HG03045 (cell line): ENCODE measurements around the gene PLEKHH2.
"Not testable (repeated sequence)": the region's sequence is repeated elsewhere in the genome, so short reads cannot be mapped to it uniquely, and the experiment has no call there.

Experiments used
- ATAC-seq: cut with Tn5 transposase; IDR thresholded peaks from one replicate; pipeline ENCODE4 v1.9.1; 2021; ENCODE audit warnings: mild to moderate bottlenecking, moderate library complexity; ENCODE audit not compliant: unreplicated experiment

The PLEKHH2 gene

GRCh38 chr2:43636153-43636552, 907 bp upstream of the PLEKHH2 start:
- ATAC-seq, result not testable (repeated sequence)

GRCh38 chr2:43636621-43637020, 439 bp upstream of the PLEKHH2 start:
- ATAC-seq, result no peak

DNA sequence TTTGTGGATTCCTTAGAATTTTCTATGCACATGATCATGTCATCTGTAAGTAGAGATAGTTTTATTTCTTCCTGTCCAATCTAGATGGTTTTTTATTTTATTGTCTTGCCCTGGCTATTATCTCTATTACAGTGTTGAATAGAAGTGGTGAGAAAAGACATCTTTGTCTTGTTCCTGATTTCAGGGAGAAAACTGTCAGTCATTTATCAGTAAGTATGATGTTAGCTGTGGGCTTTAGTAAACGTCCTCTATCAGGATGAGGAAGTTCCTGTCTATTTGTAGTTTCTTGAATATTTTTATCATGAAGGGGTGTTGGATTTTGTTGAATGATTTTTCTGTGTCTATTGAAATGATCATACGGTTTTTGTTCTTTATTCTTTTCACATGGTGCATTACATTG, 5.3 kb downstream of the PLEKHH2 start:
- ATAC-seq, result no peak

DNA sequence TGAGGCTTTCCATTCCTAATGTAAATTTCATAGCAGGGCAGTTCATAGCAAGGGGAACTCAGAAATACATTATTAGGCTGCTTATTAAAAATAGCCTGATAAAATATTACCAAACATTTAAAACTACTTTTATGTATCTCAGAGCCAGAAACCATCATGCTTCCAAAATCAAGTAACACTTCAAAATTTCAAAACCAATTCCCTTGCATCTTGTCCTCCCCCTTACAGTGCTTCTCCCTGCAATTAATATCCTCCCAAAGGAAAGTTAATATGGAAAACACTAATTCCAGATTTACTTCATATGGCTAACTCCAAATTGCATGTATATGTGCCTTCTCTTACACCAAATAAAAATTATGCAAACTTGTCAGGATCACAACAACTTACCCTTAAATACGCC, 6.6 kb downstream of the PLEKHH2 start:
- no peak for ATAC-seq

GRCh38 chr2:43648994-43649701, 12.1 kb downstream of the PLEKHH2 start:
- no peak for ATAC-seq

DNA sequence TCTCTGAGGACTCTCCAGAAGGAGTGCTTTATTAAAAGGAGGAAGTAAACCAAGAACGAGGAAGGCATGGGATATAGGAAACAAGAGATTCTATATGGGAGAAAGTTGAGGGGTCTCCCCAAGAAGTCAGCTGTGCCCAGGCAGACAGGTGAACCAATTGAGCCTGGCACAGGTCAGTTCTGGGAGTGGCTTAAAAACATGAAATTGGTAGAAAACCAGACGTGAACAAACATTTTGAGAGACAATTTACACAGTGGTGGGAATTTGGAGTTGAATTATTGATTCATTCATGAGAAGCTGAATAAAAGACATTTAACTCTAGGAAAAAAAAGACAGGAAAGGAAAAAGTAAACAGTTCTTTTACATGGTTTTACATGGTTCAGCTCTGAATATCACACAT, 16.4 kb downstream of the PLEKHH2 start:
- ATAC-seq, result no peak

DNA sequence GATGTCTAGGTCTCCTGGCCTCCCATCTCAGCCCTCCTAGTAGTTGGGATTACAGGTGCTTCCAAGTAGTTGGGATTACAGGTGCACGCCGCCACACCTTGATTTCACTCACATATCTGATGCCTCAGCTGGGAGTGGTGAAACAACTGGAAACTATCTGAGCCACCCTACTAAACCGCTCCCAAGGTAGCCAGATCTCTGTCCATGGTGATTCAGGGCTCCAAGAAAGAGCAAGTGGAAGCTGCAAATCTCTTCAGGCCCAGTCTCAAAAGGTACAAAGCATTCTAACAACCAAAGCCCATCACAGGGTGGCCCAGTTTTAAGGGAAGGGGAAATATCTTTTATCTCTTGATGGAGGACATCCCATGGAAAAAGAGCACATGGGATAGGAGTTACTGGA, 20.2 kb downstream of the PLEKHH2 start:
- ATAC-seq, result no peak

DNA sequence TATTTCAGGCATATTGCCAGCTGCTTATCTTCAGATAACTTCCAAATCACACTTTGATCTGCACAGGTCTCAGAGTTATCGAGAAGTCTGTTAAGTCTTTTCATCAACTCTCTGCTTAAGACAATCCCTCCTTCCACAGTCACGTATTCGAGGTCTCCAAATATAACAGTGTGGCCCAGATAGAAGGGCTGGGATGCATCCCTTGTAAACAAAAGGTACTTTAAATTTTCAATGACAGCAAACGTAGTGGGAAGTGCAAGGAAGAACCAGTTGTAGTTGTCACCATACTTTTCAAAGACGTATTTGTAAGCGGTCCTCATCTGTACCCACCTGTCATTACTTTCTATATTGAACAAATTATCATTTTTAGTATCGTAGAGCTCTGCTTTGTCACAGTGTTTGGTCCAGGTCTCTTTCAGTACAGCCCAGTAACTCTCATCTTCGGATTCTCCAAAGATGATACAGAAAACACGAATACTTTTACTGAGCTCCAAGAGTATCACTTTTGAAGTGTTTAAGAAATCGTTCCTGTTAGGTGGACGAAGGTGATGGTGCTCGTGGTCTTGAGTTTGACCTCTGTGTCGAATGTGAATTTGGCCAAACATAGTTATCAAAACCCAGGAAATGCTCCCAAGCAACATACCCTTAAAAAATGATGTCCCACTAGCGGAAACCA, 38.7 kb downstream of the PLEKHH2 start:
- no peak for ATAC-seq

DNA sequence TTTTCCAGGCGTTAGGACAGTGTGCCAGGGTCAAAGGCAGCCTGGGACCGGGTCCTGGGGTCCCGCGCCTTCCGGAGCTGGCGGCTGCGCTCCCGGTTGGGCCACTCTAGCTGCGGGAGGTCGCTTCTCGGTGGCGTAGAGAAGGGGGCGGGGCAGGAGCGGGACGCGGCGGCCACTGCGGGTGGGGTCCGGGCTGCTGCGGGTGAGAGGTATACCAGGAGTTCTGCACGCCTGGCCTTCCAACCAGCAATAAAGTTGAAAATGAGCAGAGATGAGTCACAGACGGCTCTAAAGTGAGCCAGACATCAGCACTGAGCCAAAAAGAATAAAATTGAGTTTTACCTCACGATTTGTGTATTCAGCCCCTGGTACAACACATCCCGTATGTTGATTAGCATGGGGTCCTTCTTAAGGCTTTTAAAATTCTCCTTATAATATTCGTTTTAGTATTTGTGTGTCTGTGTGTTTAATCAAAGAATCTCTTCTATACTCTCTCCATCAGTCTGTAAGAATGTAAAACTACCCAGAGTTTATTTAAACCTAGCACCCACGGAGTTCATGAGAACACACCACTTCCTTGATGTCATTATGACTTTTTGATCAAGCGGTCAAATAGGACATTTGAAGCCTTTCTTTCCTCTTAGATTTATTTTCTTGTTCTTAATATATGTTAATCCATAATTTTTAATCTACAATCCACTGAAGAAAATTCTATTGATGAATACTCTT, 39.4 kb downstream of the PLEKHH2 start, which contains the start of gene C1GALT1C1L:
Gene C1GALT1C1L, minus strand, starts transcription at position 108 of the 729 bp plus-strand sequence. Its CDS starts 107 bp downstream, at position 1.
- no peak for ATAC-seq

DNA sequence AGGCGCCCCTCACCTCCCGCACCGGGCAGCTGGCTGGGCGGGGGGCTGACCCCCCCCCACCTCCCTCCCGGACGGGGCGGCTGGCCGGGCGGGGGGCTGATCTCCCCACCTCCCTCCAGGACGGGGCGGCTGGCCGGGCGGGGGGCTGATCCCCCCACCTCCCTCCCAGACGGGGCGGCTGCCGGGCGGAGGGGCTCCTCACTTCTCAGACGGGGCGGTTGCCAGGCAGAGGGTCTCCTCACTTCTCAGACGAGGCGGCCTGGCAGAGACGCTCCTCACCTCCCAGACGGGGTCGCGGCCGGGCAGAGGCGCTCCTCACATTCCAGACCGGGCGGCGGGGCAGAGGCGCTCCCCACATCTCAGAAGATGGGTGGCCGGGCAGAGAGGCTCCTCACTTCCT, 40.7 kb downstream of the PLEKHH2 start:
- ATAC-seq, result not testable (repeated sequence)

DNA sequence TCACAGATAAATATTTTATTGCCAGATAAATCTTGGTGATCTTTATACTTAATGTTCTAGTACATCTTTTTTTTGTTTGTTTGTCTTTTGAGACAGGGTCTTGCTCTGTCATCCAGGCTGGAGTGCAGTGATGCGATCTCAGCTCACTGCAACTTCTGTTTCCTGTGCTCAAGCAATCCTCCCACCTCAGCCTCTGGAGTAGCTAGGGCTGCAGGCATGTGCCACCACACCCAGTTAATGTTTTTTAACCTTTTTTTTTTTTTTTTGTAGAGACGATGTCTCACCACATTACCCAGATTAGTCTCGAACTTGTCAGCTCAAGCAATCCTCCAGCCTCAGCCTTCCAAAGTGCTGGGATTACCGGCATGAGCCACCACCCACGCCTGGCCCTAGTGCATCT, 48.3 kb downstream of the PLEKHH2 start:
- ATAC-seq, result no peak

GRCh38 chr2:43689999-43690398, 52.9 kb downstream of the PLEKHH2 start:
- no peak for ATAC-seq

GRCh38 chr2:43692428-43692994, 55.5 kb downstream of the PLEKHH2 start:
- ATAC-seq, result no peak

- ATAC-seq, result not testable (repeated sequence)
Measured at GRCh38 chr2:43698140-43698539, 61.1 kb downstream of the PLEKHH2 start.

DNA sequence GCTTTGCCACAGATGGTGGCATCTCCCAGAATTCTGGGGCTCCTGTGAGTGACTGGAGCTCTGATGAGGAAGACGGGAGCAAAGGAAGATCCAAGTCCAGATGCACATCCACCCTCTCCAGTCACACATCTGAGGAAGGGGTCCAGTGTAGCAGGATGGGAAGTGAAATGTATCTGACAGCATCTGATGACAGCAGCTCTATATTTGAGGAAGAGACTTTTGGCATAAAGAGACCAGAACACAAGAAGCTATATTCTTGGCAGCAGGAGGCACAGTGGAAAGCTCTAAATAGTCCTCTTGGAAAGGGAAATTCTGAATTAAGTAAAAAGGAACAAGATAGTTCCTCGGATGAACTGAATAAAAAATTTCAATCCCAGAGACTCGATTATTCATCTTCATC, 62.7 kb downstream of the PLEKHH2 start:
- no peak for ATAC-seq

DNA sequence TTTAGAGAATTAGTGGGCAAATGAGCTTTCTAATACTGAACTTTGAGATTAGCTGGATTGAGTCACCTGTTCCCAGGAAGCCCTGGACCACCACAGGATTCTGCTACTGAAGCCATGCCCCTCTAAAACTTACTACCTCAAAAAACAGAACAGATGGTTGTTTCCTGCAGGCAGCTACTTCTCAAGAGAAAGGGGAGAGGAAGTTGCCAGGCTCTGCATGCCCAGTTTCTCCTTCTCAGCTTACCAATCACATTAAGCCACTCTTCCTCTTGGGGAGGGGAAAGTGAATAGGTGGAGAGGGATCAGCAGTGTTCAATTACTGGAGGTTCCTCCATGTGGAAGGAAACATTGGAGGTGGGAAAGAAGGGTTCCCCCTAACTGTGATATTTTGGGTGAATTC, 64.1 kb downstream of the PLEKHH2 start:
- no peak for ATAC-seq

- no peak for ATAC-seq
Measured at GRCh38 chr2:43707255-43708015, 70.4 kb downstream of the PLEKHH2 start.

DNA sequence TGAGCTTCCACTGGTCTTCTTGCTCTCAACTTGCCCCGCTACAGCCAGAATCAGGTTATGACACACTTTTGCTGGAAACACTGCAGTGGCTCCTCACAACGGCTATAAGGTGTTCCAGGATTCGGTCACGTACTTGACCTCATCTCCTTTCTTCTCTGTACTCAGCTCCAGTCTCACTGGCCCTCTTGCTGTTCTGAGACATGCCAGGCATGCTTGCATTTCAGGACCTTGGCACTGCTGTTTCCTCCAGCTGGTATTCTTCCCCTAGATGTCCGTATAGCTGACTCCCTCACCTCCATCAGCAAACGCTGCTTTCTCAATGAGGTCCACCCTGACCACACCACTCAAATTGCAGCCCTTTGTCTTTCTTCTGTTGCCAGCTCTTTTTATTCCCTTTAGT, 71.1 kb downstream of the PLEKHH2 start:
- ATAC-seq, result no peak

GRCh38 chr2:43708891-43709290, 71.8 kb downstream of the PLEKHH2 start:
- ATAC-seq, result no peak

DNA sequence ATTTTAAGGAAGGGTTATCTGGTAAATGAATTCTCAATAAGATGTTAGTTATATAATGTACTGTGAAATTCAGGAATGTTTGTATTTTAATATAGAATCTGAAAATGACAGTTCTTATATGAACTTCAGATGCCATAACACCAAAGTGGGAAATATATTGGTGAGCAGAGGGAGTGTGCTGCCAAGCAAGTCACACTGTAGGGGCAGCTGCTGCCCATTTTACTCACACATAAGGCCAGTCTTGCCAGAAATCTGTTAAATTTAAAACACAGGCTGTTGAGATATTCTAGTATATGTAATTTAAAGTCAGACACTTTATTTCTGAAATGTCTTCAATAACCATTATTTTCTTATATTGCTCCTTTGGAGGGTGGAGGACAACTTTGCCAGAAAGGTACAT, 73.8 kb downstream of the PLEKHH2 start:
- no peak for ATAC-seq

GRCh38 chr2:43714164-43714563, 77.1 kb downstream of the PLEKHH2 start:
- ATAC-seq, result no peak
